T47D (cell line): ENCODE measurements around the gene YPEL1.

ENCODE experiments used
- DNase-seq, 2 experiments: peaks; one replicate each; pipeline versions ENCODE4 v3.0.0 to v3.0.0-alpha.2; 2011 to 2012; ENCODE audit warnings: low read depth in 1 of 2, low spot score in 1 of 2
- JUND ChIP-seq: IDR thresholded peaks from 2 replicates; pipeline ENCODE4 v1.6.1; 2012; ENCODE audit warnings: low read depth
- in situ Hi-C: cut with HindIII; loops from 2 replicates; pipeline ENCODE4 v1.10.0; 2016; ENCODE audit warnings: low sequenced_read_pairs, low pct_unique_long_range_greater_than_20kb

YPEL1 gene

GRCh38 chr22:21711851-21712250 is 23.7 kb downstream of the YPEL1 start:
- in situ Hi-C loops = no loop called here
- DNase-seq = no peak
- TF ChIP-seq JUND = no peak

GRCh38 chr22:21710156-21710555 is 25.4 kb downstream of the YPEL1 start:
- no peak for DNase-seq
- no peak for TF ChIP-seq JUND
- in situ Hi-C loops = no loop called here

DNA sequence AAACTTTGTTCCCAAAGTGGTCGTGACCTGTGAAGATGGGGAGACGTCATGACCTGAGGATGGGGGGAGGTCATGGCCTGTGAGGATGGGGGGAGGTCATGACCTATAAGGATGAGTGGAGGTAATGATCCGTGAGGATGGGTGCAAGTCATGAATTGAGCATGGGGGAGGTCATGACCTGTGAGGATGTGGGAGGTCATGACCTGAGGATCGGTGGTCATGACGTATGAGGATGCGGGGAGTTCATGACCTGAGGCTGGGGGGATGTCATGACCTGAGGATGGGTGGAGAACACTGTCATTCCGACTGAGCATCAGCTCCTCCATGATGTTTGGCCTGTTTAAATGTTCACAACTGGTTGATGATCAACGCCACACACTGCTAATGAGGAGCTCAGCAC is 25.9 kb downstream of the YPEL1 start:
- in situ Hi-C loops = no loop called here
- DNase-seq = no peak
- no peak for TF ChIP-seq JUND

- TF ChIP-seq JUND = no peak
- in situ Hi-C loops = no loop called here
Observed at GRCh38 chr22:21708960-21709359, 26.6 kb downstream of the YPEL1 start.

DNA sequence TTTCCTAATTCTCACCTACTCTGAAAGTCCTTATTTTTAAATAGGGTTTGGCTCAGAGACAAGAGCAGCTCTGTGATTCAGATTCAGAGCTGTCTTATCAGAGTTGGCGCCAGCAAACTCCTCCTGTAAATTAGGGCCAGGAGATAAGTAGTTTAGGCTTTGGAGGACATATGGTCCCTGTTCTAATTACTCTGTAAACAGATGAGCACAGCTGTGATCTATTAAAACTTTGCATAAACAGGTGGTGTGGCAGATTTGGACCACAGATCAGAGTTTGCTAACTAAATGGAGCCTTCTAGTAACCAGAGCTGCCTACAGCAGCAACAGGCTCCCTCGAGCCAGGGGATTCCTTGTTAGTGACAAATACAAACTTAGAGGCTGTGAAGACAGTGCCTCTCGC is 27.9 kb downstream of the YPEL1 start:
- in situ Hi-C loops = no loop called here
- TF ChIP-seq JUND = no peak
- DNase-seq = no peak

More at GRCh38 chr22:21708960-21709359, 26.6 kb downstream of the YPEL1 start:
- no peak for DNase-seq

GRCh38 chr22:21703684-21704316 is 31.8 kb downstream of the YPEL1 start:
- in situ Hi-C loops = no loop called here
- DNase-seq = no peak
- TF ChIP-seq JUND = no peak

DNA sequence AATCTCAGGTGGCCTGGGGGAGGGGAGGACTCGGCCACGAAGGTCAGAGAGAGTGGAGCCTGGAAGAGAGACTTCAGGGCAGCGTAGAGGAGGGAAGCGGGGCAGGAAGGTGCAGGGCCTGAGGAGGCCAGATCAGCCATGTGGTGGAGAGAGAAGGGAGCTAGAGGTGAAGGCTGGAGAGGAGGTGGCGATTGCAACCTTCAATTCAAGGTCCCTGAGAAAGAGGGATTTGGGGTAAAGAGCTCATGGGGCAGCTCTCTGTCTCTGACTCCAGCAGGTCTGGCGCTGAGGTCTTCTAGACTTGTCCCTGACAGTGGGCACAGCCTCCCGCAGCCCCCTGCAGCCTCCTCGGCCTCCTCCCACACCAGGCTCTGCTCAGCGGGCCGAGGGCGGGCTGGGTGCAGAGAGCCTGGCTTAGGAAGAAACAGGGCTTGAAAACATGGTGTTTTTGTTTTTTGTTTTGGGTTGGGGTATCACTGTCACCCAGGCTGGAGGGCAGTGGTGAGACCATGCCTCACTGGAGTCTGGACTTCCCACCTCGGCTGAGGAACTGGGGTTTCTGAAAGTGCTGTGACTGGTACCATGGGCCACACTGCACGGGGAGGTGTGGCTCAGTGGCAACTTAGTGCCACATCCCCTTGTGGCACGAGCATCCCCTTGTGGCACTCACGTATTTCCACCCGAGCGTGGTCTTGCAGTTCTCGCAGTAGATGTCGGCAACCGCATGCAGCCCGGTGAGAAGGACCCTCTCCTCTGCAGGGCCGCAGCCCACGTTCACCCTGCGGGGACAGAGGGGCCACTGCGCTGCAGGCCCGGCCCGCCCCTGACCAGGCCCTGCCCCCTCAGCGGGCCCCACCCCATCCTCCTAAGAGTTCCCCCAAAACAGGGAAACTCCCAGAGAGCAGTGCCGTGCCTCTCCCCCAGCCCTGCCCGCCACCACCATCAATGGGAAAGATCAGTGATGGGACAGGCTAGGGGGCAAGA is 32.6 kb downstream of the YPEL1 start:
- TF ChIP-seq JUND = no peak
- in situ Hi-C loops = no loop called here
- DNase-seq = no peak

- no peak for DNase-seq
- TF ChIP-seq JUND = no peak
- in situ Hi-C loops = no loop called here
Observed at GRCh38 chr22:21702094-21702493, 33.5 kb downstream of the YPEL1 start.

GRCh38 chr22:21701384-21701971 is 34.1 kb downstream of the YPEL1 start:
- in situ Hi-C loops = no loop called here
- DNase-seq = peak in 1 of 2 experiments; percentile 63
- TF ChIP-seq JUND = no peak

GRCh38 chr22:21700822-21701221 is 34.8 kb downstream of the YPEL1 start:
- no peak for TF ChIP-seq JUND
- in situ Hi-C loops = no loop called here
- no peak for DNase-seq

- in situ Hi-C loops = no loop called here
- no peak for DNase-seq
- no peak for TF ChIP-seq JUND
Observed at GRCh38 chr22:21699643-21700042, 36.0 kb downstream of the YPEL1 start.

GRCh38 chr22:21698430-21699329 is 36.9 kb downstream of the YPEL1 start:
- no peak for DNase-seq

DNA sequence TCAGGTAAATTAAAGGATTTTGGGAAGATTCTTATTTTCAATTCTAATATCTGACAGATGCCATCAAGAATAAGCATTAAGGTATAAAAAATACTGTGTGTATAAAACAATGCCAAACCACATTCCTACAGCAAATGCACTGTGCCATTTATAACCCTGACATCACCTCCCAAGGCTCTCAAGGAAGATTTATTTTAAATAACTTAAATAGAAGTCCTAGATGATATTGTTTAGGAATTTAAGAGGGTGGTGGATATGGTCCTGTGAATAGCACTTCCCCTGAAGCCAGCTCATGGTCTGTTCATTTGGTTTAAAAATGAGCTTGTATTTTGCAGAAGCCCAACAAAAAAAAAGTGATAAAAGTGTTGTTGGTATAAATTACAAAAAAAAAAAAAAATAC is 37.7 kb downstream of the YPEL1 start:
- TF ChIP-seq JUND = no peak
- no peak for DNase-seq
- in situ Hi-C loops = no loop called here

More at GRCh38 chr22:21698430-21699329, 36.9 kb downstream of the YPEL1 start:
- in situ Hi-C loops = no loop called here
- TF ChIP-seq JUND = no peak
